Activated CD4-positive, alpha-beta T cell treated with anti-CD3 and anti-CD28 coated beads, Interleukin-2, amount 50 U/mL, for 16 hours (primary cell): ENCODE data around the gene GABRR3.

Experiments used
- DNase-seq: peaks from one replicate; pipeline ENCODE4 v3.0.0-alpha.2; 2020

GABRR3 gene

GRCh38 chr3:98035208-98035607, at the start of gene GABRR3:
GABRR3 (minus strand) TSS chr3:98035315; CDS start chr3:98034987, 328 bp downstream.
- DNase-seq, result no peak

GRCh38 chr3:98073486-98073885, 38.4 kb upstream of the GABRR3 start:
- DNase-seq, result no peak

- DNase-seq, result no peak
Observed at GRCh38 chr3:98070840-98071239, 35.7 kb upstream of the GABRR3 start.

GRCh38 chr3:98068824-98069223, 33.7 kb upstream of the GABRR3 start:
- no peak for DNase-seq

GRCh38 chr3:98058244-98058960, 23.3 kb upstream of the GABRR3 start:
- no peak for DNase-seq

- no peak for DNase-seq
Observed at GRCh38 chr3:98057631-98058030, 22.5 kb upstream of the GABRR3 start.

GRCh38 chr3:98056035-98056434, 20.9 kb upstream of the GABRR3 start:
- DNase-seq, result no peak

GRCh38 chr3:98049271-98049670, 14.2 kb upstream of the GABRR3 start:
- no peak for DNase-seq

- DNase-seq, result no peak
Observed at GRCh38 chr3:98048586-98048985, 13.5 kb upstream of the GABRR3 start.

GRCh38 chr3:98041350-98041749, 6.2 kb upstream of the GABRR3 start:
- DNase-seq, result no peak

- peak; percentile 86 for DNase-seq
Observed at GRCh38 chr3:98039322-98040024, 4.4 kb upstream of the GABRR3 start.

GRCh38 chr3:98038876-98039275, 3.8 kb upstream of the GABRR3 start:
- DNase-seq, result peak; percentile 22

GRCh38 chr3:98038286-98038685, 3.2 kb upstream of the GABRR3 start:
- peak; percentile 62 for DNase-seq

GRCh38 chr3:98034486-98034885, 629 bp downstream of the GABRR3 start:
- DNase-seq, result no peak

GRCh38 chr3:98034036-98034435, 1.1 kb downstream of the GABRR3 start:
- DNase-seq, result no peak

- peak; percentile 12 for DNase-seq
Observed at GRCh38 chr3:98032904-98033303, 2.2 kb downstream of the GABRR3 start.

GRCh38 chr3:98032265-98032664, 2.9 kb downstream of the GABRR3 start:
- DNase-seq, result no peak

GRCh38 chr3:98029083-98029482, 6.0 kb downstream of the GABRR3 start:
- peak; percentile 15 for DNase-seq

GRCh38 chr3:98027085-98027446, 8.0 kb downstream of the GABRR3 start:
- DNase-seq, result no peak

GRCh38 chr3:98026425-98027084, 8.6 kb downstream of the GABRR3 start:
- no peak for DNase-seq

GRCh38 chr3:98025392-98025945, 9.6 kb downstream of the GABRR3 start:
- DNase-seq, result no peak

- peak; percentile 88 for DNase-seq
Observed at GRCh38 chr3:98022978-98023820, 11.9 kb downstream of the GABRR3 start.
